Measurements from ENCODE around the gene MAP2K2.

The MAP2K2 gene

GRCh38 chr19:4057931-4058692 is 65.8 kb downstream of the MAP2K2 start:
- DNase-seq (ENCODE audit: low read depth in 1 of 2, low spot score in 1 of 2), result no peak
- TF ChIP-seq JUND (IDR thresholded peaks at IDR 0.05; ENCODE audit: low read depth), result no peak
- in situ Hi-C loops (cut with HindIII; ENCODE audit: low pct_unique_long_range_greater_than_20kb, low sequenced_read_pairs), result no loop called here

GRCh38 chr19:4055209-4055552 is 68.7 kb downstream of the MAP2K2 start:
- DNase-seq (ENCODE audit: low read depth in 1 of 2, low spot score in 1 of 2), result no peak
- no peak for TF ChIP-seq JUND (IDR thresholded peaks at IDR 0.05; ENCODE audit: low read depth)
- in situ Hi-C loops (cut with HindIII; ENCODE audit: low pct_unique_long_range_greater_than_20kb, low sequenced_read_pairs), result no loop called here

GRCh38 chr19:4054441-4055208 is 69.3 kb downstream of the MAP2K2 start:
- no peak for TF ChIP-seq JUND (IDR thresholded peaks at IDR 0.05; ENCODE audit: low read depth)
- in situ Hi-C loops (cut with HindIII; ENCODE audit: low pct_unique_long_range_greater_than_20kb, low sequenced_read_pairs), result no loop called here
- DNase-seq (ENCODE audit: low read depth in 1 of 2, low spot score in 1 of 2), result no peak

- no peak for TF ChIP-seq JUND (IDR thresholded peaks at IDR 0.05; ENCODE audit: low read depth)
- DNase-seq (ENCODE audit: low read depth in 1 of 2, low spot score in 1 of 2), result no peak
- in situ Hi-C loops (cut with HindIII; ENCODE audit: low pct_unique_long_range_greater_than_20kb, low sequenced_read_pairs), result no loop called here
Observed at GRCh38 chr19:4053423-4054324, 70.2 kb downstream of the MAP2K2 start.

- no peak for DNase-seq (ENCODE audit: low read depth in 1 of 2, low spot score in 1 of 2)
- TF ChIP-seq JUND (IDR thresholded peaks at IDR 0.05; ENCODE audit: low read depth), result no peak
- in situ Hi-C loops (cut with HindIII; ENCODE audit: low pct_unique_long_range_greater_than_20kb, low sequenced_read_pairs), result no loop called here
Observed at GRCh38 chr19:4052993-4053422, 70.9 kb downstream of the MAP2K2 start.

GRCh38 chr19:4052114-4052992 is 71.6 kb downstream of the MAP2K2 start:
- no peak for DNase-seq (ENCODE audit: low read depth in 1 of 2, low spot score in 1 of 2)
- no peak for TF ChIP-seq JUND (IDR thresholded peaks at IDR 0.05; ENCODE audit: low read depth)
- in situ Hi-C loops (cut with HindIII; ENCODE audit: low pct_unique_long_range_greater_than_20kb, low sequenced_read_pairs), result no loop called here

GRCh38 chr19:4051175-4052101 is 72.5 kb downstream of the MAP2K2 start:
- in situ Hi-C loops (cut with HindIII; ENCODE audit: low pct_unique_long_range_greater_than_20kb, low sequenced_read_pairs), result no loop called here
- TF ChIP-seq JUND (IDR thresholded peaks at IDR 0.05; ENCODE audit: low read depth), result no peak

GRCh38 chr19:4049432-4049831 is 74.5 kb downstream of the MAP2K2 start:
- in situ Hi-C loops (cut with HindIII; ENCODE audit: low pct_unique_long_range_greater_than_20kb, low sequenced_read_pairs), result no loop called here
- TF ChIP-seq JUND (IDR thresholded peaks at IDR 0.05; ENCODE audit: low read depth), result no peak
- DNase-seq (ENCODE audit: low read depth in 1 of 2, low spot score in 1 of 2), result peak in 1 of 2 experiments; percentile 42

More at GRCh38 chr19:4051175-4052101, 72.5 kb downstream of the MAP2K2 start:
- DNase-seq (ENCODE audit: low read depth in 1 of 2, low spot score in 1 of 2), result no peak

GRCh38 chr19:4046946-4047683 is 76.8 kb downstream of the MAP2K2 start:
- TF ChIP-seq JUND (IDR thresholded peaks at IDR 0.05; ENCODE audit: low read depth), result no peak
- in situ Hi-C loops (cut with HindIII; ENCODE audit: low pct_unique_long_range_greater_than_20kb, low sequenced_read_pairs), result no loop called here
- DNase-seq (ENCODE audit: low read depth in 1 of 2, low spot score in 1 of 2), result no peak

- no peak for TF ChIP-seq JUND (IDR thresholded peaks at IDR 0.05; ENCODE audit: low read depth)
- in situ Hi-C loops (cut with HindIII; ENCODE audit: low pct_unique_long_range_greater_than_20kb, low sequenced_read_pairs), result no loop called here
- DNase-seq (ENCODE audit: low read depth in 1 of 2, low spot score in 1 of 2), result no peak
Observed at GRCh38 chr19:4046362-4046691, 77.6 kb downstream of the MAP2K2 start.

Data from T47D (cell line).